ENCODE measurements around the gene SPAST.
"Not testable (repeated sequence)": the region's sequence is repeated elsewhere in the genome, so short reads cannot be mapped to it uniquely, and the experiment has no call there.

SPAST gene

GRCh38 chr2:32124660-32125059 lies 61.3 kb downstream of the SPAST start:
- no peak for FAIRE-seq

GRCh38 chr2:32128636-32129035 lies 65.3 kb downstream of the SPAST start:
- FAIRE-seq = no peak
- DNase-seq (ENCODE audit: insufficient read length, low spot score) = no peak

More at GRCh38 chr2:32124660-32125059, 61.3 kb downstream of the SPAST start:
- DNase-seq (ENCODE audit: insufficient read length, low spot score) = no peak

GRCh38 chr2:32129086-32129485 lies 65.7 kb downstream of the SPAST start:
- DNase-seq (ENCODE audit: insufficient read length, low spot score) = no peak
- no peak for FAIRE-seq

- FAIRE-seq = no peak
- DNase-seq (ENCODE audit: insufficient read length, low spot score) = peak; percentile 90
These were observed 72.1 kb downstream of the SPAST start for GRCh38 chr2:32135409-32135808.

- FAIRE-seq = no peak
These were observed 72.7 kb downstream of the SPAST start for GRCh38 chr2:32136097-32136496.

GRCh38 chr2:32151544-32151943 lies 88.2 kb downstream of the SPAST start:
- DNase-seq (ENCODE audit: insufficient read length, low spot score); FAIRE-seq: not testable (repeated sequence)

More at GRCh38 chr2:32136097-32136496, 72.7 kb downstream of the SPAST start:
- no peak for DNase-seq (ENCODE audit: insufficient read length, low spot score)

- FAIRE-seq (no peak), DNase-seq (ENCODE audit: insufficient read length, low spot score) (no peak)
These were observed 96.3 kb downstream of the SPAST start for GRCh38 chr2:32159678-32160077.

- DNase-seq (ENCODE audit: insufficient read length, low spot score) = no peak
- no peak for FAIRE-seq
These were observed 97.9 kb downstream of the SPAST start for GRCh38 chr2:32161296-32161695.

- not testable (repeated sequence) for DNase-seq (ENCODE audit: insufficient read length, low spot score); FAIRE-seq
These were observed 100.9 kb downstream of the SPAST start for GRCh38 chr2:32164254-32164653.

GRCh38 chr2:32165027-32165347 lies 101.6 kb downstream of the SPAST start:
- DNase-seq (ENCODE audit: insufficient read length, low spot score); FAIRE-seq: not testable (repeated sequence)

- no peak for DNase-seq (ENCODE audit: insufficient read length, low spot score)
- FAIRE-seq = no peak
These were observed 102.8 kb downstream of the SPAST start for GRCh38 chr2:32166115-32166574.

GRCh38 chr2:32168513-32168912 lies 105.2 kb downstream of the SPAST start:
- FAIRE-seq = no peak

GRCh38 chr2:32172870-32173269 lies 109.5 kb downstream of the SPAST start:
- no peak for FAIRE-seq

More at GRCh38 chr2:32168513-32168912, 105.2 kb downstream of the SPAST start:
- DNase-seq (ENCODE audit: insufficient read length, low spot score) = no peak

GRCh38 chr2:32182667-32183066 lies 119.3 kb downstream of the SPAST start:
- DNase-seq (ENCODE audit: insufficient read length, low spot score) (no peak), FAIRE-seq (no peak)

More at GRCh38 chr2:32172870-32173269, 109.5 kb downstream of the SPAST start:
- no peak for DNase-seq (ENCODE audit: insufficient read length, low spot score)

- no peak for DNase-seq (ENCODE audit: insufficient read length, low spot score)
- FAIRE-seq = no peak
These were observed 125.7 kb downstream of the SPAST start for GRCh38 chr2:32189011-32189410.

- FAIRE-seq (no peak), DNase-seq (ENCODE audit: insufficient read length, low spot score) (no peak)
These were observed 129.1 kb downstream of the SPAST start for GRCh38 chr2:32192418-32192817.

- FAIRE-seq = no peak
- DNase-seq (ENCODE audit: insufficient read length, low spot score) = no peak
These were observed 137.5 kb downstream of the SPAST start for GRCh38 chr2:32200814-32201213.

- DNase-seq (ENCODE audit: insufficient read length, low spot score); FAIRE-seq: not testable (repeated sequence)
These were observed 140.1 kb downstream of the SPAST start for GRCh38 chr2:32203428-32203827.

All from HTR-8/SVneo (cell line).